Gastrocnemius medialis (tissue), 4 donors: ENCODE results near the gene DCTN3.

Experiments used
- CTCF ChIP-seq, 5 experiments: fragments of 450-650 bp in 3 of 5; fragments of 200-600 bp in 2 of 5; sonication (generic) in 2 of 5; IDR thresholded peaks in 4 of 5; conservative IDR thresholded peaks in 1 of 5; 1 replicate in 4 of 5; 2 replicates in 1 of 5; pipeline ENCODE4 v1.5.1; 2016 to 2019; ENCODE audit warnings: antibody characterized with exemption in 5 of 5, mild to moderate bottlenecking in 3 of 5, moderate library complexity in 3 of 5
- POLR2A ChIP-seq, 2 donors: fragments of 450-650 bp; IDR thresholded peaks; one replicate each; pipeline ENCODE4 v1.6.1; 2017; ENCODE audit warnings: antibody characterized with exemption in 2 of 2, mild to moderate bottlenecking in 2 of 2, moderate library complexity in 2 of 2

DNA sequence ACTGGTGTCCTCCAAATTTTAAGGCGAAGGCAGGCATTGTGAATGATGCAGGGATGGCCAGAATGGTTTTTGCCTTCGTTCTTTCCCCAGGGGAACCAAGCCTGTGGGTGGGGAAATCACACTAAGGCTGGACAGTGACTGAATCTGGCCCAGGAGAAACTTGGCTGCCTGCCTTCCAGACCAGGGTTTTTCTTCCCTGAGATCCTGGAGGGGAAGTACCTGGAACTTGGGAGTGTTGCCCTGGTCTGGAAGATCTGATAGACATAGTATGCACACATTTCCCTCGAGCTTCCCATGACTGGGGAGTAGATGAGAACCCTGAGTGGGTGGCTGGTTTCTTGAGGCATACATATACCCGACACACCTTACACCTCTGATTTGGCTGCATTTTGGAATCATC, 31.0 kb upstream of the DCTN3 start:
- TF ChIP-seq CTCF (IDR thresholded peaks at IDR 0.05 in 4 of 5, conservative IDR thresholded peaks at IDR 0.05 in 1 of 5): no peak
- no peak for TF ChIP-seq POLR2A (IDR thresholded peaks at IDR 0.05)
